Measurements from ENCODE around the gene SLC16A11.

Gene SLC16A11

DNA sequence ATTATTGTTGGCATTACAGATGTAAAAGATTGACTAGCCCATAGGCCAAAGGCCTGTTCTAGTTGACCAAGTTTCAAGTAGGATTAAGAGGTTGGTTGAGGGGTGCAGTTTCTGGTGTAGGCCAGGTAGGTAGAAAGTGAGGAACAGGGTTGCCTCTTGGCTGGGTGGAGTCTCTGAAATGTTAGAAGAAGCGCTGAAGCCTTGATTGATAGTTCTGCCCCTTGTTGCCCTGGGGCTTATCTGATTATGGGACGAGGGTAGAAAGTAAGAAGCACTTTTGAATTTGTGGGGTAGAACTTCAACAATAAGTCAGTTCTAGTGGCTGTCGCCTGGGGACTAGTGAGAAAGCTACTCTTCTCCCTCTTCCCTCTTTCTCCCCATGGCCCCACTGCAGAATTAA lies 14.8 kb downstream of the SLC16A11 start (continued):
- no peak for TF ChIP-seq ISL1 (CRISPR knock-in tag; IDR thresholded peaks at IDR 0.05)
- TF ChIP-seq ZFP30 (CRISPR knock-in tag; IDR thresholded peaks at IDR 0.05) = no peak
- TF ChIP-seq OSR1 (CRISPR knock-in tag; IDR thresholded peaks at IDR 0.05) = no peak

DNA sequence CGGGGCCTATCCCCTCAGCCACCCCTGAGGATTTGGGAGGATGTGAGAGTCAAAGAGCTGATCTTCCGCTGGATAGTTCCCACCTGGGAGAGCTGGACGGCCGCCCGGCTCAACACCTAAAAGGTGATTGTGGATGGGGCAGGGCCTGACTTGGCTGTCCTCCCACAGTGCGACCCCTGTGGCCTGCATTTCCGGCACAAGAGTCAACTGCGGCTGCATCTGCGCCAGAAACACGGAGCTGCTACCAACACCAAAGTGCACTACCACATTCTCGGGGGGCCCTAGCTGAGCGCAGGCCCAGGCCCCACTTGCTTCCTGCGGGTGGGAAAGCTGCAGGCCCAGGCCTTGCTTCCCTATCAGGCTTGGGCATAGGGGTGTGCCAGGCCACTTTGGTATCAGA lies 16.6 kb downstream of the SLC16A11 start:
- ATAC-seq = no peak
- no peak for TF ChIP-seq ZFP3 (CRISPR knock-in tag; IDR thresholded peaks at IDR 0.05)
- TF ChIP-seq ZC3H10 (CRISPR knock-in tag; IDR thresholded peaks at IDR 0.05) = no peak
- TF ChIP-seq RARB (CRISPR knock-in tag; IDR thresholded peaks at IDR 0.05) = no peak
- no peak for TF ChIP-seq ZFP30 (CRISPR knock-in tag; IDR thresholded peaks at IDR 0.05)
- TF ChIP-seq BACH2 (CRISPR knock-in tag; IDR thresholded peaks at IDR 0.05; ENCODE audit: borderline replicate concordance) = no peak
- TF ChIP-seq SNAI2 (CRISPR knock-in tag; IDR thresholded peaks at IDR 0.05) = no peak
- TF ChIP-seq, protein P1, sequence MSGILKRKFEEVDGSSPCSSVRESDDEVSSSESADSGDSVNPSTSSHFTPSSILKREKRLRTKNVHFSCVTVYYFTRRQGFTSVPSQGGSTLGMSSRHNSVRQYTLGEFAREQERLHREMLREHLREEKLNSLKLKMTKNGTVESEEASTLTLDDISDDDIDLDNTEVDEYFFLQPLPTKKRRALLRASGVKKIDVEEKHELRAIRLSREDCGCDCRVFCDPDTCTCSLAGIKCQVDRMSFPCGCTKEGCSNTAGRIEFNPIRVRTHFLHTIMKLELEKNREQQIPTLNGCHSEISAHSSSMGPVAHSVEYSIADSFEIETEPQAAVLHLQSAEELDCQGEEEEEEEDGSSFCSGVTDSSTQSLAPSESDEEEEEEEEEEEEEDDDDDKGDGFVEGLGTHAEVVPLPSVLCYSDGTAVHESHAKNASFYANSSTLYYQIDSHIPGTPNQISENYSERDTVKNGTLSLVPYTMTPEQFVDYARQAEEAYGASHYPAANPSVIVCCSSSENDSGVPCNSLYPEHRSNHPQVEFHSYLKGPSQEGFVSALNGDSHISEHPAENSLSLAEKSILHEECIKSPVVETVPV (CRISPR knock-in tag; IDR thresholded peaks at IDR 0.05) = no peak

DNA sequence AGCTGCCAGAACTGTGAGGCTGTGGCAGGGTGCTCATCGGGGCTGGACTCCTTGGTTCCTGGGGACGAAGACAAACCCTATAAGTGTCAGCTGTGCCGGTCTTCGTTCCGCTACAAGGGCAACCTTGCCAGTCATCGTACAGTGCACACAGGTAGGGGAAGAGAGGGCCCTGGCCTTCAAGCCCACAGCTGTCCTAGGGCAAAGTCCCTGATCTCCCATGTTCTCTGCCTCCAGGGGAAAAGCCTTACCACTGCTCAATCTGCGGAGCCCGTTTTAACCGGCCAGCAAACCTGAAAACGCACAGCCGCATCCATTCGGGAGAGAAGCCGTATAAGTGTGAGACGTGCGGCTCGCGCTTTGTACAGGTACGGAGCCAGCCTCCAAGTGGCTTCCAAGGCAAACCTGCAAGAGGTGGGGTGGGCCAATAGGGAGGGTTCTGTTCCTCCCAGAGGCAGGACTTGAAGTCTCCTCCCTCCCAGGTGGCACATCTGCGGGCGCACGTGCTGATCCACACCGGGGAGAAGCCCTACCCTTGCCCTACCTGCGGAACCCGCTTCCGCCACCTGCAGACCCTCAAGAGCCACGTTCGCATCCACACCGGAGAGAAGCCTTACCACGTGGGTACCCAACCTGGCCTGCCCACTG lies 17.3 kb downstream of the SLC16A11 start:
- TF ChIP-seq BACH2 (CRISPR knock-in tag; IDR thresholded peaks at IDR 0.05; ENCODE audit: borderline replicate concordance) (no peak), ZNF8 (CRISPR knock-in tag; IDR thresholded peaks at IDR 0.05) (no peak), ISL1 (CRISPR knock-in tag; IDR thresholded peaks at IDR 0.05) (no peak), TCF4 (CRISPR knock-in tag; IDR thresholded peaks at IDR 0.05; ENCODE audit: borderline replicate concordance) (no peak), ARNTL (CRISPR knock-in tag; IDR thresholded peaks at IDR 0.05; ENCODE audit: borderline replicate concordance, low read depth) (no peak), ZNF70 (CRISPR knock-in tag; IDR thresholded peaks at IDR 0.05) (no peak), ZNF565 (CRISPR knock-in tag; conservative IDR thresholded peaks at IDR 0.05; ENCODE audit: low read depth) (no peak), SNAI2 (CRISPR knock-in tag; IDR thresholded peaks at IDR 0.05) (no peak), ZFP3 (CRISPR knock-in tag; IDR thresholded peaks at IDR 0.05) (no peak), CSDC2 (CRISPR knock-in tag; IDR thresholded peaks at IDR 0.05) (no peak), RARB (CRISPR knock-in tag; IDR thresholded peaks at IDR 0.05) (no peak), PPARA (CRISPR knock-in tag; IDR thresholded peaks at IDR 0.05; ENCODE audit: borderline replicate concordance) (no peak), OSR1 (CRISPR knock-in tag; IDR thresholded peaks at IDR 0.05) (no peak), TOX (CRISPR knock-in tag; IDR thresholded peaks at IDR 0.05; ENCODE audit: borderline replicate concordance) (no peak), ESRRG (CRISPR knock-in tag; IDR thresholded peaks at IDR 0.05) (no peak), GLIS3 (CRISPR knock-in tag; IDR thresholded peaks at IDR 0.05) (no peak)
- TF ChIP-seq, protein P2, sequence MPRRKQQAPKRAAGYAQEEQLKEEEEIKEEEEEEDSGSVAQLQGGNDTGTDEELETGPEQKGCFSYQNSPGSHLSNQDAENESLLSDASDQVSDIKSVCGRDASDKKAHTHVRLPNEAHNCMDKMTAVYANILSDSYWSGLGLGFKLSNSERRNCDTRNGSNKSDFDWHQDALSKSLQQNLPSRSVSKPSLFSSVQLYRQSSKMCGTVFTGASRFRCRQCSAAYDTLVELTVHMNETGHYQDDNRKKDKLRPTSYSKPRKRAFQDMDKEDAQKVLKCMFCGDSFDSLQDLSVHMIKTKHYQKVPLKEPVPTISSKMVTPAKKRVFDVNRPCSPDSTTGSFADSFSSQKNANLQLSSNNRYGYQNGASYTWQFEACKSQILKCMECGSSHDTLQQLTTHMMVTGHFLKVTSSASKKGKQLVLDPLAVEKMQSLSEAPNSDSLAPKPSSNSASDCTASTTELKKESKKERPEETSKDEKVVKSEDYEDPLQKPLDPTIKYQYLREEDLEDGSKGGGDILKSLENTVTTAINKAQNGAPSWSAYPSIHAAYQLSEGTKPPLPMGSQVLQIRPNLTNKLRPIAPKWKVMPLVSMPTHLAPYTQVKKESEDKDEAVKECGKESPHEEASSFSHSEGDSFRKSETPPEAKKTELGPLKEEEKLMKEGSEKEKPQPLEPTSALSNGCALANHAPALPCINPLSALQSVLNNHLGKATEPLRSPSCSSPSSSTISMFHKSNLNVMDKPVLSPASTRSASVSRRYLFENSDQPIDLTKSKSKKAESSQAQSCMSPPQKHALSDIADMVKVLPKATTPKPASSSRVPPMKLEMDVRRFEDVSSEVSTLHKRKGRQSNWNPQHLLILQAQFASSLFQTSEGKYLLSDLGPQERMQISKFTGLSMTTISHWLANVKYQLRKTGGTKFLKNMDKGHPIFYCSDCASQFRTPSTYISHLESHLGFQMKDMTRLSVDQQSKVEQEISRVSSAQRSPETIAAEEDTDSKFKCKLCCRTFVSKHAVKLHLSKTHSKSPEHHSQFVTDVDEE (CRISPR knock-in tag; IDR thresholded peaks at IDR 0.05) = no peak
- TF ChIP-seq, protein P3, sequence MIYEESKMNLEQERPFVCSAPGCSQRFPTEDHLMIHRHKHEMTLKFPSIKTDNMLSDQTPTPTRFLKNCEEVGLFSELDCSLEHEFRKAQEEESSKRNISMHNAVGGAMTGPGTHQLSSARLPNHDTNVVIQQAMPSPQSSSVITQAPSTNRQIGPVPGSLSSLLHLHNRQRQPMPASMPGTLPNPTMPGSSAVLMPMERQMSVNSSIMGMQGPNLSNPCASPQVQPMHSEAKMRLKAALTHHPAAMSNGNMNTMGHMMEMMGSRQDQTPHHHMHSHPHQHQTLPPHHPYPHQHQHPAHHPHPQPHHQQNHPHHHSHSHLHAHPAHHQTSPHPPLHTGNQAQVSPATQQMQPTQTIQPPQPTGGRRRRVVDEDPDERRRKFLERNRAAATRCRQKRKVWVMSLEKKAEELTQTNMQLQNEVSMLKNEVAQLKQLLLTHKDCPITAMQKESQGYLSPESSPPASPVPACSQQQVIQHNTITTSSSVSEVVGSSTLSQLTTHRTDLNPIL (CRISPR knock-in tag; IDR thresholded peaks at IDR 0.05; ENCODE audit: low read depth) = no peak
- TF ChIP-seq, protein P4, sequence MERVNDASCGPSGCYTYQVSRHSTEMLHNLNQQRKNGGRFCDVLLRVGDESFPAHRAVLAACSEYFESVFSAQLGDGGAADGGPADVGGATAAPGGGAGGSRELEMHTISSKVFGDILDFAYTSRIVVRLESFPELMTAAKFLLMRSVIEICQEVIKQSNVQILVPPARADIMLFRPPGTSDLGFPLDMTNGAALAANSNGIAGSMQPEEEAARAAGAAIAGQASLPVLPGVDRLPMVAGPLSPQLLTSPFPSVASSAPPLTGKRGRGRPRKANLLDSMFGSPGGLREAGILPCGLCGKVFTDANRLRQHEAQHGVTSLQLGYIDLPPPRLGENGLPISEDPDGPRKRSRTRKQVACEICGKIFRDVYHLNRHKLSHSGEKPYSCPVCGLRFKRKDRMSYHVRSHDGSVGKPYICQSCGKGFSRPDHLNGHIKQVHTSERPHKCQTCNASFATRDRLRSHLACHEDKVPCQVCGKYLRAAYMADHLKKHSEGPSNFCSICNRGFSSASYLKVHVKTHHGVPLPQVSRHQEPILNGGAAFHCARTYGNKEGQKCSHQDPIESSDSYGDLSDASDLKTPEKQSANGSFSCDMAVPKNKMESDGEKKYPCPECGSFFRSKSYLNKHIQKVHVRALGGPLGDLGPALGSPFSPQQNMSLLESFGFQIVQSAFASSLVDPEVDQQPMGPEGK (CRISPR knock-in tag; IDR thresholded peaks at IDR 0.05; ENCODE audit: borderline replicate concordance) = no peak
- ATAC-seq = no peak

DNA sequence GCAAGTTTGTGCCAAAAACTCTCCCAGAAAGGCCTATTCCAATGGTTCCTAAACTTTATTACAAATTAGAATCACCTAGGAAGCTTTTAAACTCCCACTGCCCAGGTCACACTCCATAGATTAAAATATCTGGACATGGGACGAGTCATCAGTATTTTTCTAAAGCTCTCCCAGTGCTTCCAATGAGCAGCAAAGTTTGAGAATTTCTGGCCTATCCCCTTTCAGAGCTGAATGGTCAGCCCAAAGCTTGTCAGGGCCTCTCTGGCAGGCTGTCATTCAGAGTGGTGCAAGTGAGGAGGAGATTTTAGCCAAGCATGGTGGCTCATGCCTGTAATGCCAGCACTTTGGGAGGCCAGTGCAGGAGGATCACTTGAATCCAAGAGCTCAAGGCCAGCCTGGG lies 18.6 kb downstream of the SLC16A11 start:
- ATAC-seq = no peak
- TF ChIP-seq BACH2 (CRISPR knock-in tag; IDR thresholded peaks at IDR 0.05; ENCODE audit: borderline replicate concordance) = no peak
- TF ChIP-seq TCF4 (CRISPR knock-in tag; IDR thresholded peaks at IDR 0.05; ENCODE audit: borderline replicate concordance) = no peak
- no peak for TF ChIP-seq OSR1 (CRISPR knock-in tag; IDR thresholded peaks at IDR 0.05)
- TF ChIP-seq ZNF8 (CRISPR knock-in tag; IDR thresholded peaks at IDR 0.05) = no peak
- TF ChIP-seq ISL1 (CRISPR knock-in tag; IDR thresholded peaks at IDR 0.05) = no peak
- TF ChIP-seq, protein P2 (CRISPR knock-in tag; IDR thresholded peaks at IDR 0.05) = no peak
- TF ChIP-seq, protein P3 (CRISPR knock-in tag; IDR thresholded peaks at IDR 0.05; ENCODE audit: low read depth) = no peak
- no peak for TF ChIP-seq PPARA (CRISPR knock-in tag; IDR thresholded peaks at IDR 0.05; ENCODE audit: borderline replicate concordance)
- TF ChIP-seq ZFP3 (CRISPR knock-in tag; IDR thresholded peaks at IDR 0.05) = no peak
- no peak for TF ChIP-seq GLIS3 (CRISPR knock-in tag; IDR thresholded peaks at IDR 0.05)
- TF ChIP-seq ESRRG (CRISPR knock-in tag; IDR thresholded peaks at IDR 0.05) = no peak
- TF ChIP-seq ZNF70 (CRISPR knock-in tag; IDR thresholded peaks at IDR 0.05) = no peak
